Common myeloid progenitor, CD34-positive (primary cell): Measurements from ENCODE around the gene BTBD6.

Source experiments
- CTCF ChIA-PET: fragments of 350-600 bp; sonication (Branson Sonifier 250); formaldehyde crosslinking; loops from one replicate; lab custom pipeline; 2021; ENCODE audit warnings: antibody characterized with exemption; lab: Charles Lee
- POLR2A ChIA-PET: fragments of 350-600 bp; sonication (Branson Sonifier 250); formaldehyde crosslinking; loops from one replicate; lab custom pipeline; 2021; ENCODE audit warnings: antibody characterized with exemption; lab: Charles Lee
- DNase-seq, 3 donors: peaks; one replicate each; pipeline versions ENCODE4 v3.0.0 to v3.0.0-alpha.2; 2013
- H3K27ac ChIP-seq, 2 experiments: 1 replicate in 1 of 2; 2 replicates in 1 of 2; pipeline ENCODE4 v1.7.0; 2013; ENCODE audit warnings: inconsistent platforms in 2 of 2, low read length in 2 of 2, mild to moderate bottlenecking in 2 of 2, low read depth in 1 of 2, moderate library complexity in 1 of 2; ENCODE audit not compliant: severe bottlenecking in 2 of 2, insufficient read depth in 1 of 2, poor library complexity in 1 of 2
- H3K27me3 ChIP-seq, 5 experiments: replicated peaks in 2 of 5; 1 replicate in 3 of 5; 2 replicates in 2 of 5; pipeline versions ENCODE4 v1.6.1 to v1.7.0; 2013; ENCODE audit warnings: low read length in 4 of 5, mild to moderate bottlenecking in 2 of 5, moderate library complexity in 2 of 5, inconsistent platforms in 1 of 5; ENCODE audit not compliant: insufficient read depth in 5 of 5, control insufficient read depth in 4 of 5
- H3K36me3 ChIP-seq, 4 experiments: 1 replicate in 2 of 4; 2 replicates in 2 of 4; pipeline versions ENCODE4 v1.6.1 to v1.7.0; 2013; ENCODE audit warnings: low read length in 3 of 4, control low read depth in 1 of 4, mild to moderate bottlenecking in 1 of 4; ENCODE audit not compliant: control insufficient read depth in 4 of 4, insufficient read depth in 4 of 4
- H3K4me1 ChIP-seq, 4 experiments: 1 replicate in 3 of 4; 2 replicates in 1 of 4; pipeline versions ENCODE4 v1.6.1 to v1.7.1; 2013; ENCODE audit warnings: low read length in 3 of 4, mild to moderate bottlenecking in 3 of 4, control low read depth in 1 of 4, inconsistent platforms in 1 of 4, moderate library complexity in 1 of 4; ENCODE audit not compliant: control insufficient read depth in 4 of 4, insufficient read depth in 4 of 4; ENCODE audit errors: control extremely low read depth in 1 of 4
- H3K4me3 ChIP-seq, 7 experiments: 1 replicate in 4 of 7; 2 replicates in 3 of 7; pipeline versions ENCODE4 v1.5.1 to v1.7.0; 2013; ENCODE audit warnings: mild to moderate bottlenecking in 7 of 7, low read length in 6 of 7, moderate library complexity in 6 of 7, inconsistent platforms in 2 of 7, low read depth in 2 of 7, control low read depth in 1 of 7; ENCODE audit not compliant: insufficient read depth in 4 of 7, control insufficient read depth in 1 of 7; ENCODE audit errors: extremely low read depth in 1 of 7
- H3K9me3 ChIP-seq, 5 experiments: 1 replicate in 4 of 5; 2 replicates in 1 of 5; pipeline versions ENCODE4 v1.6.1 to v1.7.1; 2013; ENCODE audit warnings: low read length in 4 of 5, mild to moderate bottlenecking in 2 of 5, inconsistent platforms in 1 of 5, low read depth in 1 of 5, moderate library complexity in 1 of 5; ENCODE audit not compliant: control insufficient read depth in 4 of 5, insufficient read depth in 2 of 5; ENCODE audit errors: control extremely low read depth in 1 of 5
- WGBS: methylation state at CpG from one replicate; pipeline ENCODE4 v1.1.5; 2013; ENCODE audit not compliant: insufficient coverage; 5-methylcytosine and 5-hydroxymethylcytosine counted together

Gene BTBD6

DNA sequence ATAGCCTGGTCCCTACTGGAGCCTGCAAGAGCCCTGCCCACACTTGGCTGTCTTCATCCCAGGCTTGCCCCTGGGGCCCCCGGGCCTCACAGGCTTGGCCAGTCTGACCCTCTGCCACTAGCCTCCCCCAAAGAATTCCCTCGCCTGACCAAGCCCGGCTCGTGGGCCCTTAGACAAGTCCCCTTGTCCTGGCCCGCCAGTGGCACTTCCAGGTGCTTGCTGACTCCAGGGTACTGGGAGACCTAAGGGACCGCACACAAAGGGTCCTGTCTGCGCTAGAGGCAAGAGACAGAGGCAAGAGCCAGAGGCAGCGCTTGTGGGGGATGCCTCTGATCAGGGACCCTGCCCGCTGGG, 5.0 kb downstream of the BTBD6 start:
- 100% methylated on average over 6 of the region's 9 CpGs for WGBS
- Histone ChIP-seq H3K9me3 (no peaks in the 10 kb centered on the region), H3K27ac (no peak overlapping the region), H3K4me3 (no peak overlapping the region), H3K4me1 (peaks cover 0 to 13% (median 9%) of the 10 kb centered on the region in 4 experiments), H3K36me3 (peaks cover 0 to 72% (median 36%) of the 10 kb centered on the region in 4 experiments), H3K27me3 (no peaks in the 10 kb centered on the region)
- DNase-seq = no peak
- POLR2A ChIA-PET = no interaction called here
- CTCF ChIA-PET = no interaction called here

DNA sequence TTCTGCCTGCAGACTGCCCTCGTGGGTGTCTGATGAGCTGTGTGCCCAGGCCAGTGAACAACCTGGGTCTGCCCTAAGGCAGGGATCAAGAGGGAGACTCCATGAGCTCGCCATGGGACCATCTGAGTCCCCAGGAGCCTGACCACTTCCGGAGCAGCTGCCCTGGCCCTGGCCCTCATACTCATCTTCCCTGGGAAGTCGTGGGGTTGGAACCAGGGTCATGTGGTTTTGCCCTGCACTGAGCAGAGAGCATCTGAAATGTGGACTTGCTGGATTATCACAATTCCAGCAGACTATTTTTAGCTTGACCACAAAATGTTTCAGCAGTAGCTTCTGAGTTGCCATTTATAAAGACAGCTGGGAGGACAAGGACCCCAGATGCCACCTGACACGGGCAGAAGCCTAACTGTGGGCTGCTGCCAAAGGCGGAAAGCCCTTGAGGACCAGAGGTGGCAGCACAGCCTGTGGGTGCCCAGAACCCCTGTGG, 6.7 kb downstream of the BTBD6 start:
- H3K36me3 ChIP-seq = peaks cover 0 to 76% (median 36%) of the 10 kb centered on the region in 4 experiments
- no peak overlapping the region for H3K27ac ChIP-seq
- CTCF ChIA-PET = interaction anchor here (0.8 to 1.6 kb wide), 5 partner anchors 9 to 97 kb away, joined by 3 to 5 read pairs (median 3); no protein-coding TSS in a partner anchor

DNA sequence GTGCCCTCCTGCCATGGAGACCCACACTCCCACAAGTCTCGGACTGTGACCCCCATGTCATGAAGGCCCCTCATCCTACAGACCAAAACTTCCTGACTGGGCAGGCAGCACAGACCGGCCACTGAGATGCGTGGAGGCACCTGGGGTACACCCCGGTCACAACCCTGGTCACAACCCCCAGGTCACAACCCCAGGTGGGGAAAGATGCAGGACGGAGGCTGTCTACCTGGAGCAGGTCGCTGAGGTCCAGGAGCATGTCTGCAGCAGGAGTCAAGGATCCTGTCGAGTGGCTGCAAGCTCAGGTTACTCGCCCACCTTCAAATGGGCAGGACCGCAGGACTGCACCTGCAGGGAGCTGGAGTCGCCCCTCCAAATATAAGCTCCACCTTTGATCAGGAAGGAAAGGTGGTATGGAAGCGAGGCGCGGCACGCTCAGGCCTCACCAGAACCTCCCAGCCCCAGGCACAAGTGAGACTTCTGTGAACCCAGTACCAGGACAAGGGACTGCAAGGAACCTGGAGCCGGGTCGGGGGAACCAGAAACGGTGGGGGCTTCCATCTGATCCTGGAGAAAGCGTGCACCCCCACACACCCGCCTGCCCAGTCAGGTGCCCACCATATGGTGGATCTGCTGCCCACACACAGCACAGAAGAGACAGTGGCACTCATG, 8.1 kb downstream of the BTBD6 start:
- ChIA-PET CTCF (interaction anchor here (1.6 kb wide), 1 partner anchor 96 kb away, joined by 3 read pairs; no protein-coding TSS in a partner anchor), POLR2A (no interaction called here)
- Histone ChIP-seq H3K27ac (no peak overlapping the region), H3K27me3 (no peaks in the 10 kb centered on the region), H3K4me1 (peaks cover 0 to 8% (median 7%) of the 10 kb centered on the region in 4 experiments), H3K36me3 (peaks cover 0 to 72% (median 36%) of the 10 kb centered on the region in 4 experiments), H3K4me3 (no peak overlapping the region), H3K9me3 (no peaks in the 10 kb centered on the region)
- WGBS = 94% methylated on average over 13 of the region's 19 CpGs
- no peak for DNase-seq

More for the DNA sequence above, 6.7 kb downstream of the BTBD6 start:
- Histone ChIP-seq H3K4me1 (peaks cover 0 to 8% (median 7%) of the 10 kb centered on the region in 4 experiments), H3K4me3 (no peak overlapping the region), H3K27me3 (no peaks in the 10 kb centered on the region), H3K9me3 (no peaks in the 10 kb centered on the region)
- POLR2A ChIA-PET = interaction anchor here (0.7 kb wide), 1 partner anchor 17 kb away, joined by 3 read pairs; no protein-coding TSS in a partner anchor
- WGBS = 58% methylated on average over 5 of the region's 6 CpGs
- DNase-seq = peak in 1 of 3 donors; percentile 21

DNA sequence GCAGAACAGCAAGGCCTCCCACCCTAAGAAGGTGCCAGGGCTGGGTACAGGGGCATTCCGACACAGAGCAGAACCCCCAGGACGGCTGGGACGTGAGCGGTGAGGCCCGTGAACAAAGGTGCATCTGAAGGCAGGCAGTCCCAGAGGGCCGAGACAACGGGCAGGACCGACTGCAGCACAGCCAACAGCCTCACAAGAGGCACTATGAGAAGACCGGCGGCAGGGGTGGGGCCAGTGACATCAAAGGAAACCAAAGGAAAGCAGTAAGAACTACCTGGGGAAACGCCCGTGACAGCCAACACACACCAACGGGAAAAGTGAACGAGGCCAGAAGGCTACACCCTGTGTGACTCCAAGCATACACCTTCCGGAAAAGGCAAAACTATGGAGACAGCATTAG, 9.1 kb downstream of the BTBD6 start:
- no peak overlapping the region for H3K27ac ChIP-seq
- 97% methylated on average over 14 of the region's 15 CpGs for WGBS
- no peak overlapping the region for H3K4me3 ChIP-seq
- no peaks in the 10 kb centered on the region for H3K27me3 ChIP-seq
- peaks cover 0 to 8% (median 7%) of the 10 kb centered on the region in 4 experiments for H3K4me1 ChIP-seq
- H3K36me3 ChIP-seq = peaks cover 0 to 71% (median 30%) of the 10 kb centered on the region in 4 experiments
- POLR2A ChIA-PET = no interaction called here
- no peaks in the 10 kb centered on the region for H3K9me3 ChIP-seq
- CTCF ChIA-PET = no interaction called here
- no peak for DNase-seq

DNA sequence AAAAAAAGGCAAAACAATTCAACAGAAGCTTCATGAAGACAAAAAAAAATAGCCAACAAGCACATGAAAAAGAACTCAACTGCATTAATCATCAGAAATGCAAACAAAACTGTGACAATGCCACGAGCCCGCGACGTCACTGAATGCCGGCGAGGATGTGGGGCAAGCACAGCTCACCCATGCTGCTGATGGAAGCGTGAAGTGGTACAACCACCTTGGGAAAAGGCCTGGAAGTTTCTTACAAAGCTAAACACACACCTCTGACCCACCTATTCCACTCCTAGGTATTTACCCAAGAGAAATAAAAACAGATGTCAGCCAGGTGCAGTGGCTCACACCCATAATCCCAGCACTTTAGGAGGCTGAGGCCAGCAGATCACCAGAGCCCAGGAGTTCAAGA, 10.5 kb downstream of the BTBD6 start:
- no peak for DNase-seq
- ChIA-PET CTCF (interaction anchor here (0.8 to 1.7 kb wide), 3 partner anchors 12 to 25 kb away, joined by 3 to 4 read pairs (median 3); no protein-coding TSS in a partner anchor), POLR2A (no interaction called here)
- Histone ChIP-seq H3K27me3 (no peaks in the 10 kb centered on the region), H3K4me1 (peaks cover 0 to 9% (median 8%) of the 10 kb centered on the region in 4 experiments), H3K36me3 (peaks cover 0 to 63% (median 24%) of the 10 kb centered on the region in 4 experiments), H3K27ac (no peak overlapping the region), H3K9me3 (no peaks in the 10 kb centered on the region), H3K4me3 (no peak overlapping the region)
- WGBS = 100% methylated on average over 7 of the region's 7 CpGs

DNA sequence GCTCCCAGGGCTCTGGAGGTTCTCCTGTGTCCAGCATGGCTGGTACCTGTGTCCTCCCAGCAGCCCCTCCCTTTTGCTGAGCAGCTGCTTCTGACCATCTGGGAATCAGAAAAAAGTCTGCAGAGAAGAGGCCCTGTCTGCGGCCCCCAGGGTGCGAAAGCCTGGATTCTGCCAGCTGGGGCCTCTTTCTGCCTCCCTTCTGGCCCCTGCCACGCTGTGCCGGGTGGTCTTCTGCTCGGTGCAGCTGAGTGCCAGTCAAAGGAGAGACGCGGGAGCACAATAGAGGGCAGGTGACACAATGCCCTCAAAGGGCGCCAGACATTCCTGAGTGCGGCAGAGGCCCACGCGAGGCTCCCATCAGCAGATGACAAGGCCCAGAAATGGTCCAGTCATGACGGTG, 12.6 kb downstream of the BTBD6 start:
- no peak overlapping the region for H3K27ac ChIP-seq
- peaks cover 0 to 5% (median 0%) of the 10 kb centered on the region in 4 experiments for H3K4me1 ChIP-seq
- no peaks in the 10 kb centered on the region for H3K27me3 ChIP-seq
- H3K36me3 ChIP-seq = peaks cover 3 to 61% (median 23%) of the 10 kb centered on the region in 4 experiments
- H3K4me3 ChIP-seq = no peak overlapping the region
- no peaks in the 10 kb centered on the region for H3K9me3 ChIP-seq
- POLR2A ChIA-PET = interaction anchor here (1.2 kb wide), 1 partner anchor 30 kb away, joined by 3 read pairs; no protein-coding TSS in a partner anchor
- DNase-seq = no peak
- 89% methylated on average over 12 of the region's 12 CpGs for WGBS
- CTCF ChIA-PET = interaction anchor here (0.8 to 1.8 kb wide), 7 partner anchors 8 to 31 kb away, joined by 3 to 7 read pairs (median 4); no protein-coding TSS in a partner anchor

DNA sequence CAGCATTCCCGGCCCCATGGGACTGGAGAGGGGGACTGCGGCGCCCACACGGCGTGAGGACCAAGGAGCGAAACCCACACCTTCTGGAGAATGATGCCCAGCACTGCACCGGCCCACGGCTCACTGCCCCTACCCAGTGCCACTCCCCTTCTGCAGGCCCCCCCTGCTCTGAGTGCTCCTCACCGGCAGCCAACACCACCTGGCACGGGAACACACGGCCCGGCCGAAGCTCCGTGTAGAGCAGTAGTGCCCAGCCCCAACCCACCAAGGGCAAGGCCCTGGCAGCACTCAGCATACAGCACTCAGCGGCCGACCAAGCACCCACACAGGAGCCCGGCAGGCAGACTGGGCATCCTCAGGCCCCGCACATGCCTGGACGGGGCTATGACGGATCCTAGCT, 13.4 kb downstream of the BTBD6 start:
- Histone ChIP-seq H3K27me3 (no peaks in the 10 kb centered on the region), H3K27ac (no peak overlapping the region), H3K4me3 (no peak overlapping the region), H3K9me3 (no peaks in the 10 kb centered on the region), H3K4me1 (peaks cover 0 to 5% (median 0%) of the 10 kb centered on the region in 4 experiments), H3K36me3 (peaks cover 3 to 59% (median 22%) of the 10 kb centered on the region in 4 experiments)
- ChIA-PET POLR2A (interaction anchor here (1.2 kb wide), 1 partner anchor 31 kb away, joined by 3 read pairs; no protein-coding TSS in a partner anchor), CTCF (no interaction called here)
- no peak for DNase-seq
- WGBS = 93% methylated on average over 12 of the region's 20 CpGs
